ENCODE results near the gene SLCO2A1.

DNA sequence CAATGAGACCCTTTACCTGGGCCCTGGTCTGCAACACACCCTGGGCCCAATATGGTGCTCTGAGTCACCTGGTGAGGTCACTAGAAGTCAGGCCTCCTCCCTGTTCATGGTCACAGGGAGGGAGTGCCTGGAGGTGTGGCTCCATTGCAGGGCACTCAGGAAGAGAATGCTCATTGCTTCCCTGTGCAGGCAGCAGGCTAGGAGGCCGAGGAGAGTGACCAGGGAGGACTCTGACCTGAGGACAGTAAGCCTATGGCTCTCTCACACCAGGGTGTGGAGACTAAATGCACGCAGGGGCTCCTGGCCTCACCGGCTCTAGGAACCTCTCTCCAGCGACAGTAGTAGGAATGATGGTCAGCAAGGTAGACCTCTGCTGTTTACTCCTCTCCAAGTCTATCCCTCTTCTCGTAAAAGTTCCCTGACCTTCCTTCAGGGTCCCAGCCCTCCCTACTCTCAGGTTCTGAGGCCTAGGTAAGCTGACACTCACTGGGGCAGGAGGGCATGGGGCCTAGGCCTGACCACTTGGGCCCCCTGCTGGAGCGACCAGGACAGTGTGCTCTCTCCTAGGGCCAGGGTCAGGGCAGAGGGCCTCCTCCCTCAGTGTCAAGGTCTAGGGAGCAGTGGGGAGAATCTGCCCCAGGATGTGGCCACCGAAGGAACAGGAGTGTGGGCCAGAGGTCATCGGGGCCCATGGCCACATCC is 9.6 kb upstream of the SLCO2A1 start:
- TF ChIP-seq CTCF (IDR thresholded peaks at IDR 0.05): peak in 11 of 12 donors; percentile 11 to 46 (median 31)
- TF ChIP-seq POLR2A (IDR thresholded peaks at IDR 0.05): no peak
